ENCODE measurements around the gene ARPC4. TPM values are rescaled to one million over a fixed set of nuclear protein-coding genes. Genes with fewer than 3 reads are reported as not detected.

Gene ARPC4
- total and polyA plus RNA-seq, 10 of the 15 experiments (the other 5 are each of a cell fraction or from before 2014, with no cell fraction given), result 42.0 to 354 (median 268) TPM

DNA sequence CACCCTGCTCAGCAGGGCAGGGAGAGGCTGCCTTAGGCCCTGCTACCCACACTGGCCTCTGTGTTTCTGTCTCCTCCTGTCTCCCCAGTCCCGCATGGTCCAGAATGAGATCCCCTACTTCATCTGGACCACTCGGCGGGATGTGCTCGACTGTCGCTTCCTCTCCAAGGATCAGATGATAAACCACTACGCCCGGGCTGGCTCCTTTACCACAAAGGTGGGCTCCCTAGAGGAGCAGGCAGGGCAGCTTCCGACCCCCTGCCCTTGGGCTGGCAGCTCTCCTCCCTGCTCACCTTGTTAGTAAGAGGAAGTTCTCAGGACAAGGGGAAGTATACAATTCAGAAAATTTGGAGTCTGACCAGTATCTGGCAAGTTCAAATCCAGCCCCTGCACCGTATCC lies 23.1 kb downstream of the ARPC4 start:
- Histone ChIP-seq H3K4me2 (ENCODE audit: control insufficient read depth, insufficient read depth) (no peak overlapping the region), H3K36me3 (ENCODE audit: control insufficient read depth in 2 of 2, insufficient read depth in 2 of 2, low read length in 1 of 2) (no peaks in the 10 kb centered on the region; a peak in 2 of 4 replicates), H3K4me3 (no peak overlapping the region), H3K4me1 (ENCODE audit: control insufficient read depth, insufficient read depth, low read length) (no peaks in the 10 kb centered on the region), H2AFZ (ENCODE audit: control insufficient read depth, low read depth, low read length) (no peak overlapping the region), H3K9ac (ENCODE audit: control insufficient read depth, insufficient read depth, low read length) (no peak overlapping the region), H3K27ac (ENCODE audit: control insufficient read depth, insufficient read depth) (no peak overlapping the region), H4K20me1 (ENCODE audit: control insufficient read depth, insufficient read depth) (no peaks in the 10 kb centered on the region), H3K79me2 (ENCODE audit: control insufficient read depth, insufficient read depth, low read length) (no peaks in the 10 kb centered on the region), H3K27me3 (replicated peaks in 1 of 2; ENCODE audit: control insufficient read depth in 2 of 2, insufficient read depth in 2 of 2, low read length in 1 of 2) (no peaks in the 10 kb centered on the region), H3K9me3 (replicated peaks; ENCODE audit: control insufficient read depth, insufficient read depth, low read length) (no peaks in the 10 kb centered on the region)
- TF ChIP-seq RFX5 (IDR thresholded peaks at IDR 0.05; ENCODE audit: low read depth, low read length) (no peak), IKZF2 (IDR thresholded peaks at IDR 0.05) (no peak), TCF12 (IDR thresholded peaks at IDR 0.05; ENCODE audit: low read depth, low read length) (no peak), FOXK2 (IDR thresholded peaks at IDR 0.05) (no peak), E2F8 (IDR thresholded peaks at IDR 0.05; ENCODE audit: low read depth, partially characterized antibody) (no peak), HDAC6 (IDR thresholded peaks at IDR 0.05; ENCODE audit: unreplicated experiment) (no peak), PRDM15 (CRISPR knock-in tag; IDR thresholded peaks at IDR 0.05) (no peak), MTA2 (IDR thresholded peaks at IDR 0.05; ENCODE audit: low read depth) (no peak), EED (IDR thresholded peaks at IDR 0.05; ENCODE audit: low read depth) (no peak), CBX3 (IDR thresholded peaks at IDR 0.05; ENCODE audit: borderline replicate concordance, low read depth) (no peak), RB1 (IDR thresholded peaks at IDR 0.05; ENCODE audit: borderline replicate concordance) (no peak), BRCA1 (IDR thresholded peaks at IDR 0.05; ENCODE audit: low read depth, low read length) (no peak)
- TF ChIP-seq, protein P1, sequence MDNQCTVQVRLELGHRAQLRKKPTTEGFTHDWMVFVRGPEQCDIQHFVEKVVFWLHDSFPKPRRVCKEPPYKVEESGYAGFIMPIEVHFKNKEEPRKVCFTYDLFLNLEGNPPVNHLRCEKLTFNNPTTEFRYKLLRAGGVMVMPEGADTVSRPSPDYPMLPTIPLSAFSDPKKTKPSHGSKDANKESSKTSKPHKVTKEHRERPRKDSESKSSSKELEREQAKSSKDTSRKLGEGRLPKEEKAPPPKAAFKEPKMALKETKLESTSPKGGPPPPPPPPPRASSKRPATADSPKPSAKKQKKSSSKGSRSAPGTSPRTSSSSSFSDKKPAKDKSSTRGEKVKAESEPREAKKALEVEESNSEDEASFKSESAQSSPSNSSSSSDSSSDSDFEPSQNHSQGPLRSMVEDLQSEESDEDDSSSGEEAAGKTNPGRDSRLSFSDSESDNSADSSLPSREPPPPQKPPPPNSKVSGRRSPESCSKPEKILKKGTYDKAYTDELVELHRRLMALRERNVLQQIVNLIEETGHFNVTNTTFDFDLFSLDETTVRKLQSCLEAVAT (IDR thresholded peaks at IDR 0.05), result no peak
- 98% methylated on average over 9 of the region's 9 CpGs for WGBS (ENCODE audit: insufficient coverage, insufficient replicate concordance, low lambda C conversion rate, missing lambda C conversion rate)
- ATAC-seq (no peak; the same call in 2 of the 3 replicates), FAIRE-seq (no peak), DNase-seq (ENCODE audit: low read depth, low spot score) (no peak)
- in situ Hi-C loops (cut with MboI) (no loop called here), intact Hi-C loops (cut with micrococcal nuclease; ENCODE audit: unreplicated experiment) (loop anchor here (1.0 kb wide), 1 partner anchor 39 kb away; no protein-coding TSS in a partner anchor)
- CTCF ChIA-PET, result no interaction called here
- RAD21 ChIA-PET (ENCODE audit: unreplicated experiment), result no interaction called here
- SMC1A ChIA-PET (ENCODE audit: uncharacterized antibody, unreplicated experiment), result no interaction called here
- no TSS peak for BruUV-seq (replicated peaks)
- POLR2A ChIA-PET, result no interaction called here
